ENCODE results near the gene CSRNP3. TPM values are rescaled to one million over a fixed set of nuclear protein-coding genes. Genes with fewer than 3 reads are reported as not detected.

The CSRNP3 gene
- total and polyA plus RNA-seq, 4 donors = 0.18 to 2.2 (median 2.0) TPM

GRCh38 chr2:165716091-165716490 lies 246.6 kb downstream of the CSRNP3 start:
- no peak for TF ChIP-seq NR2F2 (IDR thresholded peaks at IDR 0.05)
- TF ChIP-seq FOXA1 (IDR thresholded peaks at IDR 0.05) = no peak
- Histone ChIP-seq H3K27me3 (ENCODE audit: control insufficient read depth in 4 of 4, insufficient read depth in 4 of 4, low read length in 3 of 4) (no peaks in the 10 kb centered on the region), H3K4me3 (ENCODE audit: low read depth in 1 of 3, low read length in 3 of 3) (no peak overlapping the region), H3K9ac (ENCODE audit: low read depth in 1 of 2, low read length in 2 of 2) (no peak overlapping the region), H3K4me1 (ENCODE audit: control insufficient read depth in 4 of 4, insufficient read depth in 4 of 4, low read length in 3 of 4) (no peaks in the 10 kb centered on the region), H3K9me3 (ENCODE audit: control insufficient read depth in 4 of 4, low read length in 3 of 4) (no peaks in the 10 kb centered on the region), H3K36me3 (ENCODE audit: control insufficient read depth in 4 of 4, insufficient read depth in 3 of 4, low read depth in 1 of 4, low read length in 3 of 4) (no peaks in the 10 kb centered on the region), H3K27ac (ENCODE audit: low read depth in 1 of 2, low read length in 2 of 2) (no peak overlapping the region)
- no peak for DNase-seq (ENCODE audit: low spot score)
- WGBS = 82% methylated on average over 1 of the region's 1 CpG

- Histone ChIP-seq H3K27me3 (ENCODE audit: control insufficient read depth in 4 of 4, insufficient read depth in 4 of 4, low read length in 3 of 4) (peaks cover 0 to 4% (median under 1%) of the 10 kb centered on the region in 4 donors), H3K9ac (ENCODE audit: low read depth in 1 of 2, low read length in 2 of 2) (no peak overlapping the region), H3K9me3 (ENCODE audit: control insufficient read depth in 4 of 4, low read length in 3 of 4) (no peaks in the 10 kb centered on the region), H3K36me3 (ENCODE audit: control insufficient read depth in 4 of 4, insufficient read depth in 3 of 4, low read depth in 1 of 4, low read length in 3 of 4) (no peaks in the 10 kb centered on the region), H3K27ac (ENCODE audit: low read depth in 1 of 2, low read length in 2 of 2) (no peak overlapping the region), H3K4me1 (ENCODE audit: control insufficient read depth in 4 of 4, insufficient read depth in 4 of 4, low read length in 3 of 4) (no peaks in the 10 kb centered on the region), H3K4me3 (ENCODE audit: low read depth in 1 of 3, low read length in 3 of 3) (no peak overlapping the region)
- DNase-seq (ENCODE audit: low spot score) = no peak
- 20% methylated on average over 1 of the region's 1 CpG for WGBS
- TF ChIP-seq HNF4G (IDR thresholded peaks at IDR 0.05) (no peak), YY1 (IDR thresholded peaks at IDR 0.05) (no peak), ZBTB33 (IDR thresholded peaks at IDR 0.05) (no peak)
Observed at GRCh38 chr2:165718610-165719210, 249.2 kb downstream of the CSRNP3 start.

- Histone ChIP-seq H3K36me3 (ENCODE audit: control insufficient read depth in 4 of 4, insufficient read depth in 3 of 4, low read depth in 1 of 4, low read length in 3 of 4) (no peaks in the 10 kb centered on the region), H3K27ac (ENCODE audit: low read depth in 1 of 2, low read length in 2 of 2) (no peak overlapping the region), H3K4me3 (ENCODE audit: low read depth in 1 of 3, low read length in 3 of 3) (no peak overlapping the region), H3K27me3 (ENCODE audit: control insufficient read depth in 4 of 4, insufficient read depth in 4 of 4, low read length in 3 of 4) (peaks cover 0 to 4% (median 1%) of the 10 kb centered on the region in 4 donors), H3K4me1 (ENCODE audit: control insufficient read depth in 4 of 4, insufficient read depth in 4 of 4, low read length in 3 of 4) (no peaks in the 10 kb centered on the region), H3K9me3 (ENCODE audit: control insufficient read depth in 4 of 4, low read length in 3 of 4) (no peaks in the 10 kb centered on the region), H3K9ac (ENCODE audit: low read depth in 1 of 2, low read length in 2 of 2) (no peak overlapping the region)
- TF ChIP-seq CTCF (IDR thresholded peaks at IDR 0.05; ENCODE audit: low read depth, low read length, missing input control) (no peak), TAF1 (conservative IDR thresholded peaks at IDR 0.05) (no peak), NR2F2 (IDR thresholded peaks at IDR 0.05) (no peak), FOXA2 (IDR thresholded peaks at IDR 0.05) (no peak), JUND (IDR thresholded peaks at IDR 0.05) (no peak), RXRA (IDR thresholded peaks at IDR 0.05) (no peak), RAD21 (IDR thresholded peaks at IDR 0.05) (no peak), REST (IDR thresholded peaks at IDR 0.05) (no peak), MAX (IDR thresholded peaks at IDR 0.05) (no peak), HNF4A (conservative IDR thresholded peaks at IDR 0.05) (no peak), SP1 (IDR thresholded peaks at IDR 0.05) (no peak), EGR1 (IDR thresholded peaks at IDR 0.05; ENCODE audit: low read depth in 2 of 2) (no peak), FOXA1 (IDR thresholded peaks at IDR 0.05) (no peak), HNF4G (IDR thresholded peaks at IDR 0.05) (no peak), GABPA (IDR thresholded peaks at IDR 0.05 in 1 of 2, conservative IDR thresholded peaks at IDR 0.05 in 1 of 2) (no peak), ZBTB33 (IDR thresholded peaks at IDR 0.05) (no peak), YY1 (IDR thresholded peaks at IDR 0.05) (no peak)
- no peak for DNase-seq (ENCODE audit: low spot score)
Observed at GRCh38 chr2:165720511-165720910, 251.0 kb downstream of the CSRNP3 start.

Measured in liver (tissue), 9 donors.